Activated CD8-positive, alpha-beta memory T cell treated with anti-CD3 and anti-CD28 coated beads, Interleukin-2, amount 50 U/mL, for 48 hours (primary cell): Measurements from ENCODE around the gene AFAP1.

Experiments used
- DNase-seq: peaks from one replicate; pipeline ENCODE4 v3.0.0-alpha.2; 2020

Gene AFAP1

DNA sequence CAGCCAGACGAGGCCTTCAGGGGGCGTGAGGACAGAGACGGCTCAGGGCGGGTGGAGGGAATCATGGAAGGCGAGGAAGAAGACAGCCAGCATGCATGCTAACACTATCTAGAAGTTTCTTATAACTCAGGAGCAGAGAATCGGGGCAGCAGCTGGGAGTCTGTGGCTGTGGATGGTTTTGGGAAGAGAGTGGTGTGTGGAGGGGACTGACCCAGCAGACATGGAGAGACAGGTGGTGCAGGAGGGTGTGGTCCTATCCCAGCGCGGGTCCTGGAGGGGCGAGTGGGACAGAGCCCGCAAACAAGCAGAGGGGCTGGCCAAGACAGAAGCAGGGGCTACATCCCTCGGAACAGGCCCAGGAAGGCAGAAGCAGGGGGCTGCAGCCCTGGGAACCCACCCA lies 192.1 kb downstream of the AFAP1 start:
- DNase-seq: no peak

DNA sequence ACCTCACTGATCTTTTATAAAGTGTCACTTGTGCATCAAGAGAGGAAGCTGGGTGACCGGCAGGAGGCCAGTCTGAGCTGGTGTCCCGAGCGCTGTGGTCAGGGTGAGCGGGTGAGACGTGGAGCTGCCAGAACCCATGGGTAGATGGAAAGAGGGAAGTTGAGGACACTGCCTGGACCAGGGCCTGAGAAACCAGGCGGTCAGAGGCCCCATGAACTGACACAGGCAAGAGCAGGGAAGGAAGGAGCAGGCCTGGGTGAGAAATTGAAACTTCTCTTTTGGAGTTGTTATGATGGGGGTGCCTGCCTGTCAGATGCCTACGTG lies 192.6 kb downstream of the AFAP1 start:
- no peak for DNase-seq

- no peak for DNase-seq
Observed at GRCh38 chr4:7746351-7747061, 193.2 kb downstream of the AFAP1 start.

GRCh38 chr4:7745301-7745885 lies 194.3 kb downstream of the AFAP1 start:
- no peak for DNase-seq

GRCh38 chr4:7744142-7744804 lies 195.4 kb downstream of the AFAP1 start:
- DNase-seq: no peak

DNA sequence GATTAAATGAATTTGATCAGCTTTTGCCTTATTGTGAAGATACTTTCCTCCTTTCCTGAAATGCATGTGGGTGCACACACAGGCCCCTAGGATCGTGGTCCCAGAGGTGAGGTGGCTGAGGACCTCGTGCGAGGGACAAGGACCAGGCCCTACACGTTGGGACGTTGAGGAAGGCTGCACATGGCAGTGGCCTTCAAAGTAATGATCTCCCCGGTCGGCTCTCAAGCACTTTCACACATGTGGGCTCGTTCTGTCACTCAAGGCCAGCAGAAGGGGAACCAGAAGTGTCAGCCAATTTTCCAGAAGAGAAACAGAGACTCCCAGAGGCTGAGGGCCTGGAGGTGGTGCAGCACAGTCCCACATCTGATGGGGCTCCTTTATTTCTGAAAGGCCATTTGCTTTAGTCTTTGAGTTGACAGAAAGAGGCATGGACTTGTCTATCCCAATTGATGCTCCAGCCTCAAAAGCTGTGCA lies 196.8 kb downstream of the AFAP1 start:
- DNase-seq: no peak

DNA sequence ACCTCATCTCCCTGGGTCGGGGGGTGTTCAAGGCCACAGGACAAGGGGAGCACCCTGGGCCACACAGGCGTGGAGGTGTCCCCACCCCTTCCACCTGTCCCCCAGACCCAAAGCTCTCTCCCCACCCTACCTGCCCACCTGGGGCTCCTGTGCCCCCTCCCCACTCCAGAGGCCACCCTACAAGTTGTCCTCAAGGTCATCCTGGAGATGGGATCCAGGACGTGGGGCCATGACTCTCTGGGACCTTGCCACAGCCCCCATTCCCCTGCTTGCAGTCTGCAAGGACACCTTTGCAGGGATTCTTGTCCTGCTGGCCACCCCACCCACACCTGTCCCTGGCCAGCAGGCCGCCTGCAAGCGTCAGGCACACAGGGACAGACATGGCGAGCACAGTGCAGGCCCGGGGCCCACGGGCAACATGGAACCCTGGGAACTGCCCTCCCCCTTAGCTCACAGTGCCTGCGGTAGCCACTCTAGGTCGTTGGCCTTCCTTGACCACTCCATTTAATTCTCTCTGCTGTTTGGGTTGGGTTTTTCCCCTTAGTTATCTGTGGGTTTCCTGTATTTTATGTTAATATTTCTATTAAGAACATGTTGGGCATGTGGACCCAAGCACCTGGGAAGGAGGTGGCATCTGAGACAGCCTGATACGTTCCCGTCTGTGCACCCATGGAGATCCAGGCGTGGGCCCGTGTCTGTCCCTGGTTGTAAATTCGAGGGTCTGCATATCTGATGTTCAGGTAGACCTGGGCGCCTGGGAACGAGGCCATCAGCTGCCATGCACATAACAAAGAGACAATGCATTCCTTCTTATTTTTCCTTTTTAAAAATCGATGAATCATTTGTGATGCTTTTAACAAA lies 197.5 kb downstream of the AFAP1 start:
- DNase-seq: no peak

GRCh38 chr4:7740866-7741525 lies 198.7 kb downstream of the AFAP1 start:
- DNase-seq: no peak

DNA sequence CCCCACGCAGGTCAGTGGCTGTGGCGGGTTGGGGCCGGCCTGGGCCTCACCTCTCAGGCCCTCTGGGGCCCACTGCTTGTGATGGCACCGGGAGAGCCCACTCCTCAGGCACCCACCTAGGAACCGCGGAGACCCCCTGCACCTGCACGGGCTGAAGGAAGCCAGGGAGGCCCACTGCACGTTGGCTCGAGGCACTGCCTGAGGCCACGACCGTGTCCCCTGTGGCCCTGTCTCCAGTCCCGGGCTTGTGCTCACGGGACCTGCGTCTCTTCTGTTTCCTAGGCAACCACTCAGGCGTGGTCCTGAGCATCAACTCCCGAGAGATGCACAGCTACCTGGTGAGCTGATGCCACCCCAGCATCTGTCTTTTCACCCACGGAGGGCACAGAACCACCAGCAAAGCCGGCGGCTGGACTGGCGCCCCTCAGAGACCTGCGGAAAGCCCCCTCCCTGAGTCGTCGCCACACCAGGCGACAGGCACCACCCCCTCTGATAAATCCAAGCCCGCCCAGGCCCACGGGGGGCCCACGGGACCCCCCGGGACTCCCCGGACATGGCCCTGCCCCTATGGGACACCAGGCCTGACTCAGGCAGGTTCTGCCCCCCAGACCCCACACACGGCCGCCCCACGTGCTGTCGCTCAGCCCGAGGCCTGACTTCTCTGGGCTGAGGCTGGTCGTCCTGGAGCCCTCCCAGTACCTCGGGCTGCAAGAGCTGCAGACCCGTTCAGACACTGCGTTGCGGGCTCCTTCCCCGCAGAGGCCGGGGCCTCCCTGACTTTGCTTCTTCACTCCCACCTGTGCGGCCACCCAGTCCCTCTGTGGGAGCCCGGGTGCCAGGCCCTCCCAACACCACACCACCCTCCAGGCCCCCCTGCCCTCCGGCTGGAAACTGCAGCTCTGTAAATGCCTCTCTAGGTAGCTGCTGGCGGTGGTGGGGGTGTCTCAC lies 199.5 kb downstream of the AFAP1 start:
- DNase-seq: no peak

DNA sequence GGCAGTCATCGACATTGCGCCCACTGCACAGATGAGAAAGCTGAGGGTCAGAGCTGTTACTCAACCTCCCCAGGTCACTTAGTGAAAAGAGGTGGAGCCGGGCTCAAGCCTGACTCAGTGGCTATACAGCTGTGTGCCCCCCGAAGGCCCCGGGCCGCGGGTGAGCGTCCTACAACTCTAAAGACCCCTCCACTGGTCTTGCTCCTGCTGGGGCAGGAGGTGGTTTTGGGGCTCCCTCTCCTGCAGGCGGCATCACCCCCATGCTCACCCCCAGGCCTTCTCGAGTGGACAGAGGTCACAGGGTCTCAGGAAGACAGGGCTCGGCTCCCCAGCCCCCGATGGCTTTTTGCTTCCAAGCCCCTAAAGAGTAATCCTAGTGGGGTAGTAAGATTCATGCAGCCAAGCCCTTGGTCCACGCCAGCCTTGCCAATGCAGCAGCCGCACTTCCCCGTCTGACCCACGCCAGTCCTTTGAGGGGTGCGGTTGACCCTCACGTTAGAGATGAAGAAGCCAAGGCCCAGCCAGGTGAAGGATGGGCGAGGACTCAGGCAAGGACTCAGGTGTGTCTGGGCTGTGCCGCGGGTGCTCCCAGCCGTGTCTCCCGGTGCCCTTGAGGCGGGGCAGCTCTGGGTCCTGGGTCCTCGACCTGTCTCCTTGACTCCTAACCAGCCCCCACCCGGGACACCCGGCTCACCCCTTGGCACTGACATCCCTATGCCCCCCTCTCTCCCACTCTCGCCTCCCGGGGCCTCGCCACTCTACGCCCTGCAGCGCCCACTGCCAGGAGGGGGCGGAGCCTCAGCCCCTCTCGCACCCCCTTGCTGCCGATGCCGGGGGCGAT lies 200.4 kb downstream of the AFAP1 start:
- DNase-seq: no peak

DNA sequence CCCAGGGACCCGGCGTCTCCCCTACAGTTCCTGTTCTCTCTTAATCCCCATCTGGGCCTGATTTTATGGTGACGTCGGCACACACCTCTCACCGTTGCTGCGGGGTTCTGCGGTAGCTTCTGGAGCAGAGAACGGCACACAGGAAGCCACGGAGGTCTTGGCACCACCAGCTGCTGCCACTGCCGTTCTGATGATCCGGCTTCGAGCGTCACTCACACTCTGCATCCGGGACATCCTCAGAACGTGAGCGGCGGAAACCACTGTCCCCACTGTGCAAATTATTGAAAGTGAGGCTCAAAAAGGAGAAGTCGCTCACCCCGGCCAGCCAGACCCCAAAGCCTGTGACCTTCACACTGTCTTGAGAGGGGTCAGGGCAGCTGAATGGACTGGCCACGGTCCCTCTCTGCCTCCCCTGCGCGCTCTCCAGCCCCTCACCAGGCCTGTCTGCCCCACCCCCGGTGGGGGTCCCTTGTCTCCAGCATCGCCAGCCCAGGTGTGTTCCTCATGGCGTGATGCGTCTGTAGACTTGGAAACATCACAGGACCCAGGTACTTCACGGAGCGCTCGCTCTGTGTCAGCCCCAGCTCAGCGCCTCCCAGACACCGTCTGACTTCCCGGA lies 201.1 kb downstream of the AFAP1 start:
- DNase-seq: no peak

DNA sequence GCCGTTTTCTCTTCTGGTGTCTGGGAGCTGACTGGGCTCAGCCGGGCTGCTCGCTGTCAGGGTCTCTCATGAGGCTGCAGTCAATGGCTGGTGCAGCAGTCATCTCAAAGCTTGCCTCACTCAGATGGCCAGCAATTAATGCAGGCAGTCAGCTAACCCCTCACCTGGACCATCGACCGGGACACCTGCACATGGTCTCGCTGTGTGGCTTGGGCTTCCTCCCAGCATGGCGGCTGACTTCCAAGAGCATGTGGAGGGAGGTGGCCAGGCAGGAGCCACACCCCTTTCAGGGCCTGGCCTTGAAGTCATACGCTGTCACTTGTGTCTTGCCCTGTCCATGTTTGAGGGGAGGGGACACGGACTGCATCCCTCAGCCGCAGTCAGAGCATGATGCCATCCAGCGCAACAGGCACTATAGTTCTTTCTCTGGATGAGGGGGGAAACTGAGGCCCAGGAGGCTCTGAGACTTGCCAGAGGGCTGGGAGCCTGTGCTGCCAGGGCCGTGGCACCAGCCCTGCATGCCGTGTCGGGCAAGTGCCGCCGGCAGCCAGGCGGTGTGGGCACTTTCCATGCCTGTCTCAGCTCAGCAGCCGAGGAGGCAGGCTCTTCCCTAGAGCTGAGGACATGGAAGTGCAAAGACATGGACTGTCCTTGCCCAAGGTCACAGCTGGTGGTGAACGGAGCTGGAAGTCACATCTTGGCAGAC lies 201.8 kb downstream of the AFAP1 start:
- DNase-seq: no peak

DNA sequence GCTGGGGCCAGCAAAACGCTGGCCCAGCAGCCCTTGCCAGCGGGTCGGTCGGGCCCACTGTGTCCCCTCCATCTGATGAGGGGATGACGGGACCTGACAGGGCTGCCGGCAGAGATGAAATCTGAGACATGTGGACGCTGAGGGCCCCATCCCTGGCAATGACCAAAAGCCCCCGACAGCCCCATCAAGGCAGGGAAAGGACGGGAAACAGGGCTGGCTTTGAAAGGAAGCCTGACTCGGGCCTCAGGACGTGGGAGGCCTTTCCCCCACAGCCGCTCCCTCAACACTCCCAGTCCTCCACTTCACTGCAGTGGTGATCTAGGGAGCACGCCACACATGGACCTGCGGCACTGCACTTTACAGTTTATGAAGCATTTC lies 202.4 kb downstream of the AFAP1 start:
- DNase-seq: no peak

DNA sequence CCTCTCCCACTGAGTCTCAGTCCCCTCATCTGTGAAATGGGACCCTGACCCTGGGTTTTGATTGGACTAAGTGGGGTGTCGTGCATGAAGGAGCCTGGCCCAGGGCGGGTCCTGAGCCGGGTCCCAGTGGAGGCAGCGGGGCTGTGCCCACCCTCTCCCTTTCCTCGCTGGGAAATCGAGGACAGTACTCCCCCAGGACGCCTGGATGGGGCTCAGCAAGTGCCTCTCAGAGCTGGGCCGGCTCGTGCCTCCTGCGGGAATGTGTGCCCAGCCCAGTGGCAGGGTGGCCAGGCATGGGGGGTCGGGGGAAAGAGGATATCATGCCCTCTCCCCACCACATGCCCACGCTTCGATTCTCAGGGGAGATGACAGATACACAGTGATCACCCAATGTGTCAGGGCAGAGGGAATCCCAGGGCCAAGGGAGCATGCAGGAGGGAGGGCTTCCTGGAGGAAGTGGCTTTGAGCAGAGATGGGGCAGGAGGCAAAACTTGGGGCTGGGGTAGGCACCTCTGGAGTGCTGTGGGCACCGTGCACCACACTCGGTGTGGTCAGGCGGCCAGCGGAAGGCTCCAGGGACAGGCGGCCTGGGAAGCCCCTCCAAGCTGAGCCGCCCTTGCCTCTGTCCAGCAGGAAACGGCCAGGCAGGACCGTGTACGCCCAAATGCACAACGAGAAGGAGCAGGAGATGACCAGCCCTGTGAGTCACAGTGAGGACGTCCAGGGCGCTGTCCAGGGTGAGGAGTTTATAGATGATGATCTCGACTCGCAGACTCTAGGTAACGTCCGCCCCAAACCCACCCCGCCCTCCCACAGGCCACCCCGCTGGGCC lies 203.0 kb downstream of the AFAP1 start:
- no peak for DNase-seq

DNA sequence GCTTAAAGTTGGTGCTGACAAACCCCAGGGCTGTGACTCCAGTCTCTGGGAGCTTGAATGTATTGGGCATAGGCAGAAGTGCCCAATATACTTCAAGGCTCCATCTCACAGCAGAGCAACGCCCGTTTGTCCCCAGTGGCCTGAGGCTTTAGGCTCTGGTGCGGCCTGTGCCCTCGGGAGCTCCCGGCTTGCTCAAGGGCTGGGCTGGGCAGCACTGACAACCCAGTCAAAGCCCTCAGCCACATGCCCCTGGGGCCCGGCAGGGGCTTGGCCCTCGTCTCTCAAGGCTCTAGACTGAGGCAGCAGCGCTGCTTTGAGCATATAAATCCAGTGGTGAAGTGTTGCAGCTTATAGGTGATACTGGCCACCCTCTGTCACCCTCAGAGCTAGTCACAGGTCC lies 203.7 kb downstream of the AFAP1 start:
- no peak for DNase-seq

GRCh38 chr4:7735395-7735794 lies 204.3 kb downstream of the AFAP1 start:
- no peak for DNase-seq

DNA sequence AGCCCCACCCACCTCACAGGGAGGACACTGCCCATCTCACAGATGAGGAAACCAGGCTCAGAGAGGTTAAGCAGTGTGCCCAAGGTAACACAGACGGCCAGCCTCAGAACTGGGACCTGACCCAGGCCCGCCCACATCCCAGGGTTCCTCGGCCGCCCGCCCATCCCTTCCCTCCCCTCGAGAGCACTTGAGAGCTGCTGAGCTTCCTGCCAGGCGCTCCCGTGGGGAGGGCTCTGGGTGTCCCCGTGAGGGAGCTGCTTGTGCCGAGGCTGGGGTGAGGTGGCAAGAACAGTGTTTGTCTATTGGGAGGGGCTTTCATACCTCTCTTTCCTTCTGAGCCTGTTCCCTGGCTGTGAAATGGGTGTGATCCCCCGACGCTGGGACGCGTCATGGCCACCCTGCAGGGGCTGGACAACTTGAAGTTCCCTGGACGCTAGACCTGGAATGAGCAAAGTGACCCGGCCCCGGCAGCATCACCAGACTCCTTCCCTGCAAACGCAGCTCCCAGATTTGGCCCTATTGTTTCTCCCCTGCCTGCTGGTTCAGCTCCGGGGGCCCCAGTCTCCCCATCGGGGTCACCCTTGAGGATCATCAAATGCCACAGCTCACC lies 204.9 kb downstream of the AFAP1 start:
- no peak for DNase-seq
